Activated gamma-delta T cell (primary cell): ENCODE data around the gene RPS6KA2.
"Not testable (repeated sequence)": the region's sequence is repeated elsewhere in the genome, so short reads cannot be mapped to it uniquely, and the experiment has no call there.

ENCODE experiments used
- DNase-seq: peaks from one replicate; lab custom pipeline; 2025; lab: John Stamatoyannopoulos, UW

Gene RPS6KA2

DNA sequence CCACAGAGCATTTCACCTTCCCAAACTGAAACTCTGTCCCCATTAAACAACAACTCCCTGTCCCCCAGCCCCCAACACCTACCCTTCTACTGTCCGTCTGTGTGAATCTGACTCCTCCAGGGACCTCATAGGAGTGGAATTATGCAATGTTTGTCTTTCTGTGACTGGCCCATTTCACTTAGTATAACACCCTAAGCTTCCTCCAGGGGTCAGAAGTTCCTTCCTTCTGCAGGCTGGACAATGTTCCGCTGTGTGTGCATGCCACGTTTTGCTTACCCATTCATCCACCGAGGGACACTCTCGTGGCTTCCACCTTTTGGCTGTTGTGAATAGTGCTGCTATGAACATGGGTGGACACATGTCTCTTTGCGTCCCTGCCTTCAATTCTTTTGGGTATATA, 206.7 kb downstream of the RPS6KA2 start:
- no peak for DNase-seq

DNA sequence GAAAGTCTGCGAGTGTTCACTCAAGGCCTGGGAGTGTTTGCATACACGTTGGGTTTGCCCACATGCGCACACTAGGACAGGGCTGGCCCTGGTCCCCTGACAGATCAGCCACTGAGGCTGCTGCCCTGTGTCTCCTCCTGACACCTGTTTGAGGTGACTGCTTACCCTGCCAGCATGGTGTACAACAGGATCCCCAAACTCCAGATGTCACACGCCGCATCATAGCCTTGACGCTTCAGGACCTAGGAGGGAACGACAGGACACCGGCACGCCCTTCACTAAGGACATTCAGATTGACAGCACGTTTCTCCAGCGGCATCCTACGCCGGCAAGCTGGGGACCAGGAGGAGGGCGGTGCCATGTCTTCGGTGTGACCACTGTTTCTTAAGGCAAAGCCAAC, 207.3 kb downstream of the RPS6KA2 start:
- no peak for DNase-seq

- no peak for DNase-seq
These were observed 207.8 kb downstream of the RPS6KA2 start for GRCh38 chr6:166419286-166419685.

GRCh38 chr6:166418691-166419143, 208.3 kb downstream of the RPS6KA2 start:
- no peak for DNase-seq

GRCh38 chr6:166417285-166417691, 209.8 kb downstream of the RPS6KA2 start:
- DNase-seq: no peak

GRCh38 chr6:166415833-166416347, 211.2 kb downstream of the RPS6KA2 start:
- DNase-seq: no peak

DNA sequence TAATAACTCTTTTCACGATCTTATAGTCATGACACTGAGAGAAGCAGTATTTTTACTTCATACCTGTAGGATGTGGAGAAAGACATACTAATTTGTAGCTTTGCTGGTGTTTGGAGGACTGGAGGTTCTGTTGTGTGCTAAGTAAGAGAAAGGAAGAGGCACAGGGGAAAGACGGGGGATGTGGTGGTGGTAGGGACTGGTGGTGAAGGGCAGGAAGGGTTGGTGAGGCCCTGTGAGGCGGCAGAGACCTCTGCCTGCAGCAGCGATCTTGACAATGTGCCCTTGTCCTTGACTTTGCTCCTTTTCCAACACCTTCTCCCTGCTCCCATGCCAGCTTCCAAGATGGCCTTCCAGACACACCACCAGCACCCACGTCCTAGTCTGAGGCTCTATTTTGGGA, 211.7 kb downstream of the RPS6KA2 start:
- no peak for DNase-seq

DNA sequence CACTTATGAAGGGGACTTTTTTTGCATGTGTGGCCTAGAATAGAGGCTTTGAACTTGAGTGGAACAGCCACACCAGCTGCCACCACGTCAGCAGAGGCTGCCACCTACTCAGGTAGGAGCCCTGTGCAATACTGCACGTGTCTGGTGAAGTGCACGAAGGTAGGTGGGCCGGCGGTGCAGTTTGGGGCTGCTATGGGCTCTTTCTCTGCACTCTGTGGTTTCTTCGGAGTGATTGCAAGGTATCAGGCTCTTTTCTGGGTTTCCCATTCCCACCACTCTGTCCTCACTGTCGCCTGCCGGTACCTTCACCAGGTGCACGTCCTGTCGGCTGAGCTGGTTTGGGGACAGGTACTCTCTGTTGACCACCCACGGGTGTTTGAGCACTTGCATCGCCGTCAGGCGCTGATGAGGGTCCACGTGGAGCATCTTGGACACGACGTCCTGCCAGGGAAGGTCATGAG, 213.5 kb downstream of the RPS6KA2 start:
- DNase-seq: no peak

- DNase-seq: no peak
These were observed 214.1 kb downstream of the RPS6KA2 start for GRCh38 chr6:166412911-166413384.

GRCh38 chr6:166412156-166412910, 214.7 kb downstream of the RPS6KA2 start:
- no peak for DNase-seq

DNA sequence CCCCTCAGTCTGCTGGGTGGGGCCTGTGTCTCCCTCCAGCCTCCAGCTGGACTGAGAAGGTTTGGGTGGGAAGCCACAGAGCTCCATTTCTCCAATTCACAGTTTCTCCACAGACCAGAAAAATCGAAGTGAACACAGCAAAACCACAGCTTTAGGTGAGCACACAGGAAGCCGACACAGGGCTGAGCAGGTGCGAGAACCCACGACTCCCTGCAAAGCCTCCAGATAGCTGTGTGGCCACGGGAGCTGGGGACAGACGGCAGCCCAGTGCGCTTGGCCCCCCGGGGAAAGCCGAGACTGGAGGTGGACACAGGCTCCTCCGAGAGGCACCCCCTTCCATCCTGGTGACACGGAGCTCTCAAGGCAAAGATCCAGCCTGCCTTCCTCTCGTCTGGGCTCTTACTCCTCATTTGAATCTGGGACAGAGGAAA, 215.3 kb downstream of the RPS6KA2 start:
- no peak for DNase-seq

GRCh38 chr6:166411271-166411670, 215.8 kb downstream of the RPS6KA2 start:
- DNase-seq: no peak

DNA sequence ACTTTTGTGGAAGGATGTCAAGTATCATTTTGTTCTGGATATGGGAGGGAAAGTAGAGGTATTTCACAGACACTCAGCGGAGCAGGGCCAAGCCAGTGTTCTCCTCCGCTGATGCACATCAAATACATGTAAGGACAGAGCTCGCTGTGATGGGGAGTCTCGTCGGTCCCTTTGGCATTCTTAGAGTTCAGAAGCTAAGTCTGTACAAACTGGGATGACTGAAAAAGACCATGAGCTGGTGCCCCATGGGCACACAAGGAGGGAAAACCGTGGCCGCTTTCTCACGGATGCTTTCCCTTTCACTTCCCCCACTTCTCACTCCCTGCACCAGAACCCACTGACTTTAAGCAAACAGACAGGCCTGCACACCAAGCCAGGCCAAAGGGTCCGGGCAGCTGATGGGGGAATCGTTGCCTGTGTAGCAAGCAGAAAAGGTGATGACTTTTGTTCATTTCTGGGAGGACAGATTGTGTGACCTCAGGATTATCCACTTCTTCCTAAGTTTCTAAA, 216.6 kb downstream of the RPS6KA2 start:
- no peak for DNase-seq

- DNase-seq: no peak
These were observed 217.9 kb downstream of the RPS6KA2 start for GRCh38 chr6:166408936-166409755.

GRCh38 chr6:166406197-166406596, 220.9 kb downstream of the RPS6KA2 start:
- no peak for DNase-seq

DNA sequence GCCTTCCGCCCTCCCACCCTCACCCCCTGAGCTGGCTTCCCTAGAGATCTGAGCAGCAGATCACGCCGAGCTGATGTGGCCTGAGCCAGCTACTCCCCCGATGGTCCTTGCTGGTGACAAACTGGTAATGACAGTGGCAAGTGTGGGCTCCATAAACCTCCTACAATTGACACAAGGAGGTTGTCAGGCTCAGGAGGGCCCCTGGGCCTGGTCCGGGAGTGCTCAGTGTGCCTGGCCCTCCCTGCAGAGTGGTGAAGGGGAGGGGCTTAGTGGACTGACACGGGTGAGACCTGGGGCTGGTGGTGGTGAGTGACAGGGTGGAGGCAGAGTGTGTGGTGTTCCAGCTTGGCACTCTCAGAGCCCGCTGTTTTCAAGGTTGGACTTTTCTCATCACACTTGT, 221.7 kb downstream of the RPS6KA2 start:
- DNase-seq: no peak

DNA sequence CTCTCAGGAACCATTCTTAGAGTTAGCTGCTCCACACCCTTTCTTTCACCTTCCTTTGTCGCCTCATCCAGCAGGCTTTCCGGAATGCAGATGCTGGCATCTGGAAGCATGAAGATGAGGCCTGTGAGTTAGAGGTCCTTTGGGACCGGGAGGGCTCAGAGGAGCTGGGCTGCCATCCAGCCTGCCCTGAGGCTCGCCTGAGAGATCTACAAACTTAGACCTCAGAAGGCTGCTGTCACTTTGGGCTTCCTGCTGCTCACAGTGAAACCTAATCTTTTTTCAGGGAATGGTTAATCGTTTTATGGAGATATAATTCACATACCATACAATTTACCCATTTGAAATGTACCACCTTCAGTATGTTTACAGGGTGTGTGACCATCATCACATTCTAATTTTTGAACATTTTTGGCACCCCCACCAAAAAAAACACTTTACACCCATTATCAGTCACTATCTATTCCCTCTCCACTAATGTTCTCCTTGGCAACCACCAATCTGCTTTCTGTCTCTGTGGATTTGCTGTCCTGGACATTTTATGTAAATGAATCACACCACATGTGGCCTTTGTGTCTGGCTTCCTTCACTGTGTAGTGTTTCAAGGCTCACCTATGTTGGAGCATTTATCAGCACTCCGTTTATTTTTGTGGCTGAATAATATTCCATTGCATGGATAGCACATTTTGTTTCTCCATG, 224.3 kb downstream of the RPS6KA2 start:
- no peak for DNase-seq

GRCh38 chr6:166400649-166401250, 226.3 kb downstream of the RPS6KA2 start:
- DNase-seq: not testable (repeated sequence)

- no peak for DNase-seq
These were observed 226.9 kb downstream of the RPS6KA2 start for GRCh38 chr6:166400181-166400580.

DNA sequence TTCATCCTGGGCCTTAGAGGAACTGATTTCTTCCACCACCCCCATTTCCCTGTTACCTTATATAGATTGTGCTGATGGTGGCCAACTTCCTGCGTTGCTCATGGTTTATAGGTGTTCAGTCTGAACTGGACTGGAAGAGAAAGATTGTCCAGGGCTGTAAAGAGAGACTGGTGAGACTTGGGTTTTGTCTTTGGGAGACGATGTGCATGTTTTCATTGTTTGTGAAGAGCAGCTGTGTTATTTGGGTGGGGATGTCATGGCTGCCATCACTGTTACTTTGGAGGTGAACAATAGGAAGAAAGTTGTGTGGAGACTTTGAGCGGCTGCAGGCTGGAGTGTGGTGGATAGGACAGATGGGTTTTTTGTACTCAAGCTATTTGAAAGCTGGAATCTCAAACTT, 228.7 kb downstream of the RPS6KA2 start:
- DNase-seq: no peak

DNA sequence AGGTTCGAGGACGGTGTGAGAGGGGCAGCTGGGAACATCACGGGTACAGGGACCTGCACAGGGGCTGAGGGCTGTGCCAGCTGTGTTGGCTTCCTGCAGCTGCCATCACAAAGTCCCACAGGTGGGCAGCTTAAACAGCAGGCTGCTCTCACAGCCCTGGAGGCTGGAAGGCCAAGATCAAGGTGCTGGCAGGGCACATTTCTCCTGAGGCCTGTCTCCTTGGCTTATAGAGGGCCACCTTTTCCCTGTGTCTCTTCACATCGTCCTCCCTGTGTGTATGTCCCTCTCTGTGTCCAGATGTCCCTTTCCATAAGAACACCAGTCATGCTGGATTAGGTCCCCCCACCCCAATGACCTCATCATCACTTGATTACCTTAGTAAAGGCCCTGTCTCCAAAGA, 229.2 kb downstream of the RPS6KA2 start:
- DNase-seq: no peak
